Neural cell (in vitro differentiated cells): ENCODE data around the gene FGF21. TPM values are rescaled to one million over a fixed set of nuclear protein-coding genes. Genes with fewer than 3 reads are reported as not detected.

Source experiments
- H2AFZ ChIP-seq: fragments of 200-600, 300-800 bp; sonication (generic), shearing (Covaris generic); 2 replicates; pipeline ENCODE4 v1.6.0; 2014; ENCODE audit warnings: low read depth, mild to moderate bottlenecking, antibody characterized with exemption, low read length, moderate library complexity
- H3F3A ChIP-seq: fragments of 200-600 bp; shearing (Covaris generic); 2 replicates; pipeline ENCODE4 v1.6.1; 2016; ENCODE audit warnings: mild to moderate bottlenecking, moderate library complexity, mixed read lengths, antibody characterized with exemption, low read length; ENCODE audit not compliant: insufficient read depth, poor library complexity, severe bottlenecking
- H3K27ac ChIP-seq: fragments of 200-600, 300-800 bp; sonication (generic), shearing (Covaris generic); 2 replicates; pipeline ENCODE4 v1.5.1; 2014; ENCODE audit warnings: mild to moderate bottlenecking, low read length, moderate library complexity
- H3K27me3 ChIP-seq: fragments of 300-800, 200-600 bp; sonication (generic), shearing (Covaris generic); 2 replicates; pipeline ENCODE4 v1.6.0; 2014; ENCODE audit warnings: mild to moderate bottlenecking, low read depth, low read length, moderate library complexity; ENCODE audit not compliant: insufficient read depth
- H3K36me3 ChIP-seq: fragments of 300-800, 200-600 bp; sonication (generic), shearing (Covaris generic); 2 replicates; pipeline ENCODE4 v1.5.1; 2014; ENCODE audit warnings: mild to moderate bottlenecking, antibody characterized with exemption, low read length, moderate library complexity; ENCODE audit not compliant: insufficient read depth
- H3K4me2 ChIP-seq: fragments of 300-800, 200-600 bp; sonication (generic), shearing (Covaris generic); 2 replicates; pipeline ENCODE4 v1.6.0; 2014; ENCODE audit warnings: mild to moderate bottlenecking, low read length
- H3K4me3 ChIP-seq: fragments of 300-800, 200-600 bp; sonication (generic), shearing (Covaris generic); 2 replicates; pipeline ENCODE4 v1.5.1; 2014; ENCODE audit warnings: mild to moderate bottlenecking, low read length, moderate library complexity
- H3K79me2 ChIP-seq: fragments of 200-600 bp; shearing (Covaris generic); replicated peaks from 2 replicates; pipeline ENCODE4 v1.6.0; 2014; ENCODE audit warnings: mild to moderate bottlenecking, low read length, moderate library complexity; ENCODE audit not compliant: insufficient read depth
- H3K9ac ChIP-seq: fragments of 300-800, 200-600 bp; sonication (generic), shearing (Covaris generic); 2 replicates; pipeline ENCODE4 v1.6.1; 2016; ENCODE audit warnings: mild to moderate bottlenecking, low read length, mixed read lengths
- H3K9me2 ChIP-seq: fragments of 200-600 bp; shearing (Covaris generic); 2 replicates; pipeline ENCODE4 v1.6.1; 2016; ENCODE audit warnings: mild to moderate bottlenecking, low read length, mixed read lengths; ENCODE audit not compliant: insufficient read depth
- H3K9me3 ChIP-seq: fragments of 200-600, 300-800 bp; sonication (generic), shearing (Covaris generic); 2 replicates; pipeline ENCODE4 v1.6.1; 2016; ENCODE audit warnings: mild to moderate bottlenecking, mixed run types, low read length, moderate library complexity, mixed read lengths
- H4K20me1 ChIP-seq: fragments of 200-600 bp; shearing (Covaris generic); 2 replicates; pipeline ENCODE4 v1.6.1; 2016; ENCODE audit warnings: mild to moderate bottlenecking, mixed run types; ENCODE audit not compliant: insufficient read depth
- EP300 ChIP-seq: fragments of 450-650 bp; conservative IDR thresholded peaks from 2 replicates; pipeline ENCODE4 v1.6.1; 2014; ENCODE audit warnings: antibody characterized with exemption, mild to moderate bottlenecking, moderate library complexity; ENCODE audit not compliant: poor library complexity, severe bottlenecking
- EZH2 ChIP-seq: fragments of 200-600, 300-800 bp; shearing (Covaris generic), sonication (generic); IDR thresholded peaks from 2 replicates; pipeline ENCODE4 v1.6.1; 2014; ENCODE audit warnings: antibody characterized with exemption, low read length, borderline replicate concordance, mild to moderate bottlenecking; ENCODE audit not compliant: insufficient read depth, poor library complexity, severe bottlenecking
- MXI1 ChIP-seq: fragments of 450-650 bp; conservative IDR thresholded peaks from 2 replicates; pipeline ENCODE4 v1.6.1; 2014; ENCODE audit warnings: antibody characterized with exemption, mild to moderate bottlenecking; ENCODE audit not compliant: poor library complexity, severe bottlenecking
- POLR2AphosphoS5 ChIP-seq: IDR thresholded peaks from 2 replicates; pipeline ENCODE4 v1.6.1; 2012
- RAD21 ChIP-seq: fragments of 450-650 bp; conservative IDR thresholded peaks from 2 replicates; pipeline ENCODE4 v1.6.1; 2014; ENCODE audit warnings: antibody characterized with exemption, mild to moderate bottlenecking, moderate library complexity
- SMC3 ChIP-seq: fragments of 450-650 bp; conservative IDR thresholded peaks from 2 replicates; pipeline ENCODE4 v1.6.1; 2014; ENCODE audit warnings: antibody characterized with exemption, mild to moderate bottlenecking, moderate library complexity; ENCODE audit not compliant: poor library complexity
- TAF1 ChIP-seq: IDR thresholded peaks from 2 replicates; pipeline ENCODE4 v1.6.1; 2012; ENCODE audit warnings: low read depth
- polyA plus RNA-seq: library from polyadenylated mRNA; depleted of rRNA; stranded (reverse); fragments of >200 nt; gene quantifications from 2 replicates; pipeline ENCODE4 v1.2.3, GENCODE V29; 2014
- TF ChIP-seq, protein P1 (sequence below): fragments of 450-650 bp; IDR thresholded peaks from 2 replicates; pipeline ENCODE4 v1.5.1; 2014; ENCODE audit warnings: antibody characterized with exemption, mild to moderate bottlenecking, moderate library complexity; ENCODE audit not compliant: poor library complexity, severe bottlenecking
- TF ChIP-seq, protein P2 (sequence below): IDR thresholded peaks from 2 replicates; pipeline ENCODE4 v1.6.1; 2012; ENCODE audit warnings: borderline replicate concordance

Gene FGF21
- polyA plus RNA-seq, 1 donor from 2014 or later = not detected

DNA sequence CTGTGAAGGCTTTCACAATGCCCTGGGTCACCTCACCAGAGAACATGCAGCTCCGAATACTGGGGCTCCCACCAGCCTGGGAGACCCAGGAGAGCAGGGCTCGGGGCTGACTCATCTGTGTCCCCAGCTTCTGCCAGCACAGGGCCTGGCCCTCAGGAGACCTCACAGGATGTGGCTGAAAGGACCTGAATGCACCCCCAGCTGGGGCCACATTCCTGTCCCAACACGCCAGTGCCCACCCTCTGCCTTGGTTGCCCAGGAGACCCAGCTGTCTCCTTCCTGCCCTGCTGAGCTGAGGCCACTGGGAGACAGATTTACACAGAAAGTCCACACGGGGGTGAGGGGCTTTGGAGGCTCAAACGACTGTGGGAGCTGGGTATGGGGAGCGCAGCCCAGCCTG is 43.6 kb downstream of the FGF21 start:
- H4K20me1 ChIP-seq = no peaks in the 10 kb centered on the region
- no peak overlapping the region for H3K9ac ChIP-seq
- no peak overlapping the region for H3K4me2 ChIP-seq
- no peak overlapping the region for H2AFZ ChIP-seq
- TF ChIP-seq RAD21 = no peak
- TF ChIP-seq TAF1 = no peak
- no peak for TF ChIP-seq SMC3
- no peak for TF ChIP-seq POLR2AphosphoS5
- TF ChIP-seq, protein P1, sequence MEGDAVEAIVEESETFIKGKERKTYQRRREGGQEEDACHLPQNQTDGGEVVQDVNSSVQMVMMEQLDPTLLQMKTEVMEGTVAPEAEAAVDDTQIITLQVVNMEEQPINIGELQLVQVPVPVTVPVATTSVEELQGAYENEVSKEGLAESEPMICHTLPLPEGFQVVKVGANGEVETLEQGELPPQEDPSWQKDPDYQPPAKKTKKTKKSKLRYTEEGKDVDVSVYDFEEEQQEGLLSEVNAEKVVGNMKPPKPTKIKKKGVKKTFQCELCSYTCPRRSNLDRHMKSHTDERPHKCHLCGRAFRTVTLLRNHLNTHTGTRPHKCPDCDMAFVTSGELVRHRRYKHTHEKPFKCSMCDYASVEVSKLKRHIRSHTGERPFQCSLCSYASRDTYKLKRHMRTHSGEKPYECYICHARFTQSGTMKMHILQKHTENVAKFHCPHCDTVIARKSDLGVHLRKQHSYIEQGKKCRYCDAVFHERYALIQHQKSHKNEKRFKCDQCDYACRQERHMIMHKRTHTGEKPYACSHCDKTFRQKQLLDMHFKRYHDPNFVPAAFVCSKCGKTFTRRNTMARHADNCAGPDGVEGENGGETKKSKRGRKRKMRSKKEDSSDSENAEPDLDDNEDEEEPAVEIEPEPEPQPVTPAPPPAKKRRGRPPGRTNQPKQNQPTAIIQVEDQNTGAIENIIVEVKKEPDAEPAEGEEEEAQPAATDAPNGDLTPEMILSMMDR = no peak
- no peak for TF ChIP-seq EP300
- TF ChIP-seq EZH2 = no peak
- TF ChIP-seq, protein P2, sequence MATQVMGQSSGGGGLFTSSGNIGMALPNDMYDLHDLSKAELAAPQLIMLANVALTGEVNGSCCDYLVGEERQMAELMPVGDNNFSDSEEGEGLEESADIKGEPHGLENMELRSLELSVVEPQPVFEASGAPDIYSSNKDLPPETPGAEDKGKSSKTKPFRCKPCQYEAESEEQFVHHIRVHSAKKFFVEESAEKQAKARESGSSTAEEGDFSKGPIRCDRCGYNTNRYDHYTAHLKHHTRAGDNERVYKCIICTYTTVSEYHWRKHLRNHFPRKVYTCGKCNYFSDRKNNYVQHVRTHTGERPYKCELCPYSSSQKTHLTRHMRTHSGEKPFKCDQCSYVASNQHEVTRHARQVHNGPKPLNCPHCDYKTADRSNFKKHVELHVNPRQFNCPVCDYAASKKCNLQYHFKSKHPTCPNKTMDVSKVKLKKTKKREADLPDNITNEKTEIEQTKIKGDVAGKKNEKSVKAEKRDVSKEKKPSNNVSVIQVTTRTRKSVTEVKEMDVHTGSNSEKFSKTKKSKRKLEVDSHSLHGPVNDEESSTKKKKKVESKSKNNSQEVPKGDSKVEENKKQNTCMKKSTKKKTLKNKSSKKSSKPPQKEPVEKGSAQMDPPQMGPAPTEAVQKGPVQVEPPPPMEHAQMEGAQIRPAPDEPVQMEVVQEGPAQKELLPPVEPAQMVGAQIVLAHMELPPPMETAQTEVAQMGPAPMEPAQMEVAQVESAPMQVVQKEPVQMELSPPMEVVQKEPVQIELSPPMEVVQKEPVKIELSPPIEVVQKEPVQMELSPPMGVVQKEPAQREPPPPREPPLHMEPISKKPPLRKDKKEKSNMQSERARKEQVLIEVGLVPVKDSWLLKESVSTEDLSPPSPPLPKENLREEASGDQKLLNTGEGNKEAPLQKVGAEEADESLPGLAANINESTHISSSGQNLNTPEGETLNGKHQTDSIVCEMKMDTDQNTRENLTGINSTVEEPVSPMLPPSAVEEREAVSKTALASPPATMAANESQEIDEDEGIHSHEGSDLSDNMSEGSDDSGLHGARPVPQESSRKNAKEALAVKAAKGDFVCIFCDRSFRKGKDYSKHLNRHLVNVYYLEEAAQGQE = no peak
- TF ChIP-seq MXI1 = no peak
- H3K4me3 ChIP-seq = no peak overlapping the region
- H3K36me3 ChIP-seq = no peaks in the 10 kb centered on the region
- H3K27me3 ChIP-seq = no peaks in the 10 kb centered on the region
- no peaks in the 10 kb centered on the region for H3F3A ChIP-seq
- no peaks in the 10 kb centered on the region for H3K79me2 ChIP-seq
- H3K9me2 ChIP-seq = no peaks in the 10 kb centered on the region
- no peak overlapping the region for H3K27ac ChIP-seq
- H3K9me3 ChIP-seq = no peaks in the 10 kb centered on the region

DNA sequence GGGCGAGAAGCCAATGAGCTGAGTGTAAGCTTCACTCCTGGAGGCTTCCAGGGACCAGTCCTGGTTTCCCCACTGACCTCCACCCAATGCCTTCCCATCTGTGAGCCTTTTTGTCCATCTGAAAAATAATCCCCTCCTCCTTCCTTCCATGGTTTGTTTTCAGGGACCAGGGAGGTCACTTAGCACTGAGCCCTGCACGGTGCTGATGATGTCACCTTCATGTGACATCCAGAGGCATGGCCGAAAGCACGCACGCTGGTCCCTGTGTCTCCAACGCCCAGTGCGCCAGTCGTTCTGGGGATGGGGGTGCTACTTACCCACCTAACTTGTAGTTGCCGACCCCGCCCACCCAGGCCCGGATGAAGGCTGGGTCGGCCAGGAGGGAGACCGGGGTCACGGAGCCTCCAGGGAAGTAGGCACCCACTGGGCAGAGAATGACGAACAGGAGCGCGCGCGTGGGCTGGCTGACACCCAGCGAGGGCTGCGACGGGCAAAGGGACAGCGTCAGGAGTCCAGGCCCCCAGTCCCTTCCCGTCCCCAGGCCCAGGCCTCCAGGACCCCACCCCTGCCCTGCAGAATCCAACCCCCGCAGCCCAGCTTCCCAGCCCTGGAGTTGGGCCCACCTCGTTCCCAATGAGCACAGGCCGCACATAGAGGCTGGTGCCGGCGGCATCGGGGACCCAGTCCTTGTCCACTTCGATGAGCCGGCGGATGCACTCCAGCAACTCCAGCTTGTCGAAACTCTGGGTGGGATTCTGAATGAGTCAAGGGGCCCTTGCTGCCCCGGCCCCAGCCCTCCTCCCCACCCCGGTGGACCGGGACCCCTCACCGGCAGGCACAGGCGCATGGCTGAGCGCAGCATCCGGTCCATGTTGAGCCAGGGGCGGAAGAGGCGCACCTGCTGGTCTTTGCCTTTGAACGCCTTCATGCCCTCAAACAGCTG is 44.3 kb downstream of the FGF21 start:
- Histone ChIP-seq H3K27ac (no peak overlapping the region), H3K36me3 (no peaks in the 10 kb centered on the region), H3F3A (no peaks in the 10 kb centered on the region), H3K27me3 (no peaks in the 10 kb centered on the region), H3K4me3 (no peak overlapping the region), H3K9me2 (no peaks in the 10 kb centered on the region), H3K9me3 (no peaks in the 10 kb centered on the region), H3K79me2 (no peaks in the 10 kb centered on the region), H3K9ac (no peak overlapping the region), H4K20me1 (no peaks in the 10 kb centered on the region), H2AFZ (no peak overlapping the region), H3K4me2 (no peak overlapping the region)
- no peak for TF ChIP-seq RAD21
- no peak for TF ChIP-seq MXI1
- TF ChIP-seq SMC3 = no peak
- no peak for TF ChIP-seq EZH2
- TF ChIP-seq POLR2AphosphoS5 = no peak
- TF ChIP-seq, protein P1 = no peak
- TF ChIP-seq, protein P2 = no peak
- TF ChIP-seq TAF1 = no peak
- no peak for TF ChIP-seq EP300
